Measurements from ENCODE around the gene GRIP2. TPM values are rescaled to one million over a fixed set of nuclear protein-coding genes. Genes with fewer than 3 reads are reported as not detected.

The GRIP2 gene
- total RNA-seq, 1 experiment from 2014 or later, result not detected

DNA sequence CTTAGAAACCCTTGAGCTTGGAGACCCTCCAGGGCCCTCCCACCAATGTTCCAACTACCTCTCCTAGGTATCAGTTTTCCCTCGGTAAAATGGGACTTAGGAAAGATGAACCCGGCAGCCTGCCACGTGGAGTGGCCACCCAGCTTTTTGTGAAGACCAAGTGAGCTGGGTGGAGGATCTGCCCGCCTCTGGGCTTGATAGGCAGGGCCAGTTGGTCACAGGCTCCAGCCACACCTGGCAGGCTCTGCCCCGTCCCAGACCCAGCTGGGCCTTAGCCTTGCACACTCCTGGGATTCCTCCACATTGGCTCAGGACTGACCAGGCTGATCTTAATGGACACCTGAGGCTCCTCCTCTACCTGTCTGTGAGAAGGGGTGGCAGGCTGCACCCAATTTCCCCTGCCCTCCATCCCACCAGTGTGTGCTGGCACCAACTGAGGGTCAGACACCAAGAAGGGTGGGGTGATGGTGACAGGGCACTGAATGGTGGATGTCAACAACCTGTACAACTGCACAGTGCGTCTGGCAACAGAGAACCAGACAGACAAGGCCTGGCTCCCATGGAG lies 761 bp upstream of the GRIP2 start:
- no peak overlapping the region for H3K27ac Mint-ChIP-seq (ENCODE audit: unreplicated experiment)
- intact Hi-C loops (cut with micrococcal nuclease; ENCODE audit: unreplicated experiment), result no loop called here
- no peak overlapping the region for H3K4me3 Mint-ChIP-seq (ENCODE audit: low read depth, unreplicated experiment)
- CTCF ChIA-PET, result no interaction called here
- no peaks in the 10 kb centered on the region for H3K9me3 Mint-ChIP-seq (ENCODE audit: low read depth, unreplicated experiment)
- DNase-seq, result no peak
- peaks cover 19% of the 10 kb centered on the region for H3K27me3 Mint-ChIP-seq (ENCODE audit: unreplicated experiment)
- no peaks in the 10 kb centered on the region for H3K4me1 Mint-ChIP-seq (ENCODE audit: low read depth, unreplicated experiment)
- no peaks in the 10 kb centered on the region for H3K36me3 Mint-ChIP-seq (ENCODE audit: insufficient read depth, unreplicated experiment)
- TF ChIP-seq, protein P1, sequence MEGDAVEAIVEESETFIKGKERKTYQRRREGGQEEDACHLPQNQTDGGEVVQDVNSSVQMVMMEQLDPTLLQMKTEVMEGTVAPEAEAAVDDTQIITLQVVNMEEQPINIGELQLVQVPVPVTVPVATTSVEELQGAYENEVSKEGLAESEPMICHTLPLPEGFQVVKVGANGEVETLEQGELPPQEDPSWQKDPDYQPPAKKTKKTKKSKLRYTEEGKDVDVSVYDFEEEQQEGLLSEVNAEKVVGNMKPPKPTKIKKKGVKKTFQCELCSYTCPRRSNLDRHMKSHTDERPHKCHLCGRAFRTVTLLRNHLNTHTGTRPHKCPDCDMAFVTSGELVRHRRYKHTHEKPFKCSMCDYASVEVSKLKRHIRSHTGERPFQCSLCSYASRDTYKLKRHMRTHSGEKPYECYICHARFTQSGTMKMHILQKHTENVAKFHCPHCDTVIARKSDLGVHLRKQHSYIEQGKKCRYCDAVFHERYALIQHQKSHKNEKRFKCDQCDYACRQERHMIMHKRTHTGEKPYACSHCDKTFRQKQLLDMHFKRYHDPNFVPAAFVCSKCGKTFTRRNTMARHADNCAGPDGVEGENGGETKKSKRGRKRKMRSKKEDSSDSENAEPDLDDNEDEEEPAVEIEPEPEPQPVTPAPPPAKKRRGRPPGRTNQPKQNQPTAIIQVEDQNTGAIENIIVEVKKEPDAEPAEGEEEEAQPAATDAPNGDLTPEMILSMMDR (IDR thresholded peaks at IDR 0.05; ENCODE audit: unreplicated experiment), result no peak
- no TSS peak for BruUV-seq (replicated peaks)

DNA sequence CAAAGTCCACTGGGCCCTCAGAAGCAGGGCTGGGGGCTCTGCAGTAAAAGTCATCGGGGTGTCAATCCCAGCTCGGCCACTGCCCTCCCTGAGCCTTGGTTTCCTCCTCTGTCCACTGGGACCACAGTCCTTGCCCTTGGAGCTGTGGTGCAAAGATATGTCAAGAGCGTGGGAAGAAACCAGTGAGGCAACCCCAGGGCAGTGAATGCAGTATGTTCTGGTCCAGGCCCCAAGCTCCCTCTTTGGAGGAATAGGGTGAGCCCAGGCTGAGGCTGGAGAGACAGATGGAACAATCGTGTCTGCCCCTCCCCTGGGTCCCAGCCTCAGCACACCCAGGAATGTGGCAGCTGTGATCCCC lies 779 bp downstream of the GRIP2 start:
- peaks cover 12% of the 10 kb centered on the region for H3K27me3 Mint-ChIP-seq (ENCODE audit: unreplicated experiment)
- no peak overlapping the region for H3K27ac Mint-ChIP-seq (ENCODE audit: unreplicated experiment)
- H3K4me1 Mint-ChIP-seq (ENCODE audit: low read depth, unreplicated experiment), result no peaks in the 10 kb centered on the region
- intact Hi-C loops (cut with micrococcal nuclease; ENCODE audit: unreplicated experiment), result no loop called here
- BruUV-seq (replicated peaks), result no TSS peak
- no peak for DNase-seq
- no peaks in the 10 kb centered on the region for H3K36me3 Mint-ChIP-seq (ENCODE audit: insufficient read depth, unreplicated experiment)
- H3K4me3 Mint-ChIP-seq (ENCODE audit: low read depth, unreplicated experiment), result no peak overlapping the region
- H3K9me3 Mint-ChIP-seq (ENCODE audit: low read depth, unreplicated experiment), result no peaks in the 10 kb centered on the region
- CTCF ChIA-PET, result no interaction called here
- TF ChIP-seq, protein P1 (IDR thresholded peaks at IDR 0.05; ENCODE audit: unreplicated experiment), result no peak

DNA sequence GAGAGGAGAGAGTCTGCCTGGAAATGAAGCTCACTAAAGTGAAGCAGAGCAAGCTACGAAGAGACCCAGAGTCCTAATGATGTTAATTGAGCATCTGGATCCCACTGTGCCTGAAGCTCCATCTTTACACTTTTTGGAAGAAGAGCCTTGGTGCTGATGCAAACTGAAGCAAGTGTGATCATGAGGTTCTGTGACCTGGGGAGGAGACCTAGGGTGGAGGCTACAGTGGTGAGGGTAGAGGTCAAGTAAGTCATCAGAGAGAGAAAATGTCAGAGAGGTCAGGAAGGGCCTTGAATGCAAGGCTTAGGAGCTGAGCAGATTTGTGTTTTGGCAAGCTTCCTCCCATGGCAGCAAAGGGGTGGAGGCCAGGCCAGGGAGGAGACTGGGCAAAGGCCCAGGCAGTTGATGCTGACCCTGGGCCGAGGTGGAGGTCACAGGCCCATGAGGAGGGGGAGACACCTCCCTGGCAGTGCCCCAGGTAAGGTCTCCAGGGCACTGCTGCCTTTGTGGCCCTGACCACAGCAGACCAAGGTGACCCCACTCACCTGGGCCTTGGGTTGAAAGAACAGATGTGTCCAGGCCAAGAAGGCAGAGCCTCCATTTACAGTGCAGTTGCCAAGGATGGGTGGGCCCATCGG lies 1.6 kb downstream of the GRIP2 start:
- no TSS peak for BruUV-seq (replicated peaks)
- Mint-ChIP-seq H3K4me3 (ENCODE audit: low read depth, unreplicated experiment) (no peak overlapping the region), H3K27me3 (ENCODE audit: unreplicated experiment) (peaks cover 12% of the 10 kb centered on the region), H3K36me3 (ENCODE audit: insufficient read depth, unreplicated experiment) (no peaks in the 10 kb centered on the region), H3K4me1 (ENCODE audit: low read depth, unreplicated experiment) (no peaks in the 10 kb centered on the region), H3K27ac (ENCODE audit: unreplicated experiment) (no peak overlapping the region), H3K9me3 (ENCODE audit: low read depth, unreplicated experiment) (no peaks in the 10 kb centered on the region)
- CTCF ChIA-PET, result no interaction called here
- TF ChIP-seq, protein P1 (IDR thresholded peaks at IDR 0.05; ENCODE audit: unreplicated experiment), result no peak
- intact Hi-C loops (cut with micrococcal nuclease; ENCODE audit: unreplicated experiment), result no loop called here
- no peak for DNase-seq

DNA sequence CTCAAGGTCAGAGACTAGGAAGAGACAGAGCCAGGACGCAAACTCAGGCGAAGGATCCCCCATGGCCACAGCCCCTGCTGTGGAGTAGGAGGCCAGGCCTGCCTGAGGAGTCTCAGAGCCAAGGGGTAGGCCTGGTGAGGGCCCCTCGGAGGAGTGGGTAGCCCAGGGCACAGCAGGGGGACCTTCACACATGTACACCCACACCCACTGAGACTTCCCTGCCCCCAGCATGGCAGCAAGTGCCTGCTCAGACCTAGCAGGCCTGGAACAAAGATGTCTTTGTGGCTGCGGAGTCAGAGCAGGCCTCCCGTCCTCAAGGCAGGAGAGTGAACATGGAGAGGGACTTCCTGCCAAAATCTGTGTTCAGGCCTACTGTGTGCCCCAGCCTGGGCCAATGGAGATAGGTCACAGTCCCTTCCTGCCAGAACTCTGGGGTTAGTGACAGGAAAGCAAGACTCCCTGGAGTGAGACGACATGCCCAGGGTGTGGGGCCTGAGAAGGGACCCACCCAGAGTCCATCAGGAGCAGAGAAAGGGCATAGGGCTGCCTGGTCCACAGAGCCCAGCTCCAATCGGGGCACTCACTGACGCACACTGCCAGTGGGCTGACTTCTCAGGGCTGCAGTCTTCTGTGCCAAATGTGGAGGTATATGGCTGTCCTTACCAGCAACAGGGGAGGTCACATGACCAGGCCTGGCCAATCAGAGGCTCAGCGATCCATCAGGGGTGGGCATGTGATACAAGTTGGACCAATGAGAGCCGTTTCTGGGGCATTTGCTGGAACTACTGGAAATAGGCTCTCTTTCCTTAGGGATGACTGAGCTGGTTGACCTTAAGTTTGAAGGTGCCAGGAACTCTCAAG lies 2.3 kb downstream of the GRIP2 start:
- H3K4me3 Mint-ChIP-seq (ENCODE audit: low read depth, unreplicated experiment), result no peak overlapping the region
- H3K27me3 Mint-ChIP-seq (ENCODE audit: unreplicated experiment), result peaks cover 11% of the 10 kb centered on the region
- DNase-seq, result no peak
- BruUV-seq (replicated peaks), result no TSS peak
- H3K4me1 Mint-ChIP-seq (ENCODE audit: low read depth, unreplicated experiment), result no peaks in the 10 kb centered on the region
- H3K27ac Mint-ChIP-seq (ENCODE audit: unreplicated experiment), result no peak overlapping the region
- CTCF ChIA-PET, result no interaction called here
- no peaks in the 10 kb centered on the region for H3K36me3 Mint-ChIP-seq (ENCODE audit: insufficient read depth, unreplicated experiment)
- H3K9me3 Mint-ChIP-seq (ENCODE audit: low read depth, unreplicated experiment), result no peaks in the 10 kb centered on the region
- intact Hi-C loops (cut with micrococcal nuclease; ENCODE audit: unreplicated experiment), result no loop called here
- TF ChIP-seq, protein P1 (IDR thresholded peaks at IDR 0.05; ENCODE audit: unreplicated experiment), result no peak

Measured in Calu3 (cell line).